Tibial nerve (tissue), 4 donors: ENCODE data around the gene MAP4.

Experiments
- CTCF ChIP-seq, 5 experiments: fragments of 200-600 bp in 3 of 5; fragments of 450-650 bp in 2 of 5; sonication (generic) in 3 of 5; IDR thresholded peaks; one replicate each; pipeline ENCODE4 v1.5.1; 2016 to 2019; ENCODE audit warnings: antibody characterized with exemption in 5 of 5, mild to moderate bottlenecking in 3 of 5, moderate library complexity in 2 of 5
- EP300 ChIP-seq, 2 donors: sonication (generic); formaldehyde crosslinking; IDR thresholded peaks; one replicate each; pipeline ENCODE4 v1.6.1; 2017; ENCODE audit warnings: antibody characterized with exemption in 2 of 2, mild to moderate bottlenecking in 1 of 2
- POLR2A ChIP-seq, 2 donors: fragments of 450-650 bp; IDR thresholded peaks; one replicate each; pipeline ENCODE4 v1.6.1; 2017; ENCODE audit warnings: antibody characterized with exemption in 2 of 2, mild to moderate bottlenecking in 2 of 2, moderate library complexity in 2 of 2

GRCh38 chr3:47964740-47965139, 51.5 kb downstream of the MAP4 start:
- TF ChIP-seq POLR2A (IDR thresholded peaks at IDR 0.05) (no peak), CTCF (IDR thresholded peaks at IDR 0.05) (no peak), EP300 (IDR thresholded peaks at IDR 0.05) (no peak)
